Neural cell (in vitro differentiated cells): ENCODE measurements around the gene HIGD2B. TPM values are rescaled to one million over a fixed set of nuclear protein-coding genes. Genes with fewer than 3 reads are reported as not detected.
"Not testable (repeated sequence)": the region's sequence is repeated elsewhere in the genome, so short reads cannot be mapped to it uniquely, and the experiment has no call there.

Experiments
- H2AFZ ChIP-seq: fragments of 200-600, 300-800 bp; sonication (generic), shearing (Covaris generic); 2 replicates; pipeline ENCODE4 v1.6.0; 2014; ENCODE audit warnings: low read depth, mild to moderate bottlenecking, antibody characterized with exemption, low read length, moderate library complexity
- H3F3A ChIP-seq: fragments of 200-600 bp; shearing (Covaris generic); 2 replicates; pipeline ENCODE4 v1.6.1; 2016; ENCODE audit warnings: mild to moderate bottlenecking, moderate library complexity, mixed read lengths, antibody characterized with exemption, low read length; ENCODE audit not compliant: insufficient read depth, poor library complexity, severe bottlenecking
- H3K27ac ChIP-seq: fragments of 200-600, 300-800 bp; sonication (generic), shearing (Covaris generic); 2 replicates; pipeline ENCODE4 v1.5.1; 2014; ENCODE audit warnings: mild to moderate bottlenecking, low read length, moderate library complexity
- H3K27me3 ChIP-seq: fragments of 300-800, 200-600 bp; sonication (generic), shearing (Covaris generic); 2 replicates; pipeline ENCODE4 v1.6.0; 2014; ENCODE audit warnings: mild to moderate bottlenecking, low read depth, low read length, moderate library complexity; ENCODE audit not compliant: insufficient read depth
- H3K36me3 ChIP-seq: fragments of 300-800, 200-600 bp; sonication (generic), shearing (Covaris generic); 2 replicates; pipeline ENCODE4 v1.5.1; 2014; ENCODE audit warnings: mild to moderate bottlenecking, antibody characterized with exemption, low read length, moderate library complexity; ENCODE audit not compliant: insufficient read depth
- H3K4me2 ChIP-seq: fragments of 300-800, 200-600 bp; sonication (generic), shearing (Covaris generic); 2 replicates; pipeline ENCODE4 v1.6.0; 2014; ENCODE audit warnings: mild to moderate bottlenecking, low read length
- H3K4me3 ChIP-seq: fragments of 300-800, 200-600 bp; sonication (generic), shearing (Covaris generic); 2 replicates; pipeline ENCODE4 v1.5.1; 2014; ENCODE audit warnings: mild to moderate bottlenecking, low read length, moderate library complexity
- H3K79me2 ChIP-seq: fragments of 200-600 bp; shearing (Covaris generic); replicated peaks from 2 replicates; pipeline ENCODE4 v1.6.0; 2014; ENCODE audit warnings: mild to moderate bottlenecking, low read length, moderate library complexity; ENCODE audit not compliant: insufficient read depth
- H3K9ac ChIP-seq: fragments of 300-800, 200-600 bp; sonication (generic), shearing (Covaris generic); 2 replicates; pipeline ENCODE4 v1.6.1; 2016; ENCODE audit warnings: mild to moderate bottlenecking, low read length, mixed read lengths
- H3K9me2 ChIP-seq: fragments of 200-600 bp; shearing (Covaris generic); 2 replicates; pipeline ENCODE4 v1.6.1; 2016; ENCODE audit warnings: mild to moderate bottlenecking, low read length, mixed read lengths; ENCODE audit not compliant: insufficient read depth
- H3K9me3 ChIP-seq: fragments of 200-600, 300-800 bp; sonication (generic), shearing (Covaris generic); 2 replicates; pipeline ENCODE4 v1.6.1; 2016; ENCODE audit warnings: mild to moderate bottlenecking, mixed run types, low read length, moderate library complexity, mixed read lengths
- H4K20me1 ChIP-seq: fragments of 200-600 bp; shearing (Covaris generic); 2 replicates; pipeline ENCODE4 v1.6.1; 2016; ENCODE audit warnings: mild to moderate bottlenecking, mixed run types; ENCODE audit not compliant: insufficient read depth
- CTCF ChIP-seq: fragments of 450-650 bp; IDR thresholded peaks from 2 replicates; pipeline ENCODE4 v1.5.1; 2014; ENCODE audit warnings: antibody characterized with exemption, mild to moderate bottlenecking, moderate library complexity; ENCODE audit not compliant: poor library complexity, severe bottlenecking
- EP300 ChIP-seq: fragments of 450-650 bp; conservative IDR thresholded peaks from 2 replicates; pipeline ENCODE4 v1.6.1; 2014; ENCODE audit warnings: antibody characterized with exemption, mild to moderate bottlenecking, moderate library complexity; ENCODE audit not compliant: poor library complexity, severe bottlenecking
- EZH2 ChIP-seq: fragments of 200-600, 300-800 bp; shearing (Covaris generic), sonication (generic); IDR thresholded peaks from 2 replicates; pipeline ENCODE4 v1.6.1; 2014; ENCODE audit warnings: antibody characterized with exemption, low read length, borderline replicate concordance, mild to moderate bottlenecking; ENCODE audit not compliant: insufficient read depth, poor library complexity, severe bottlenecking
- MXI1 ChIP-seq: fragments of 450-650 bp; conservative IDR thresholded peaks from 2 replicates; pipeline ENCODE4 v1.6.1; 2014; ENCODE audit warnings: antibody characterized with exemption, mild to moderate bottlenecking; ENCODE audit not compliant: poor library complexity, severe bottlenecking
- POLR2AphosphoS5 ChIP-seq: IDR thresholded peaks from 2 replicates; pipeline ENCODE4 v1.6.1; 2012
- RAD21 ChIP-seq: fragments of 450-650 bp; conservative IDR thresholded peaks from 2 replicates; pipeline ENCODE4 v1.6.1; 2014; ENCODE audit warnings: antibody characterized with exemption, mild to moderate bottlenecking, moderate library complexity
- REST ChIP-seq: IDR thresholded peaks from 2 replicates; pipeline ENCODE4 v1.6.1; 2012; ENCODE audit warnings: borderline replicate concordance
- SMC3 ChIP-seq: fragments of 450-650 bp; conservative IDR thresholded peaks from 2 replicates; pipeline ENCODE4 v1.6.1; 2014; ENCODE audit warnings: antibody characterized with exemption, mild to moderate bottlenecking, moderate library complexity; ENCODE audit not compliant: poor library complexity
- TAF1 ChIP-seq: IDR thresholded peaks from 2 replicates; pipeline ENCODE4 v1.6.1; 2012; ENCODE audit warnings: low read depth
- polyA plus RNA-seq: library from polyadenylated mRNA; depleted of rRNA; stranded (reverse); fragments of >200 nt; gene quantifications from 2 replicates; pipeline ENCODE4 v1.2.3, GENCODE V29; 2014

The HIGD2B gene
- polyA plus RNA-seq, 1 donor from 2014 or later: not detected

- Histone ChIP-seq H3K9me2 (no peaks in the 10 kb centered on the region), H3K4me3 (no peak overlapping the region), H2AFZ (no peak overlapping the region), H4K20me1 (no peaks in the 10 kb centered on the region), H3K27me3 (no peaks in the 10 kb centered on the region), H3K9ac (no peak overlapping the region), H3K4me2 (no peak overlapping the region), H3K36me3 (no peaks in the 10 kb centered on the region), H3K9me3 (no peaks in the 10 kb centered on the region), H3F3A (no peaks in the 10 kb centered on the region), H3K27ac (no peak overlapping the region), H3K79me2 (no peaks in the 10 kb centered on the region)
- TF ChIP-seq TAF1 (no peak), POLR2AphosphoS5 (no peak), CTCF (peak; percentile 82), EZH2 (no peak), SMC3 (peak; percentile 82), MXI1 (no peak), EP300 (no peak), RAD21 (peak; percentile 76), REST (no peak)
Measured at GRCh38 chr15:72722071-72722696, 36.2 kb upstream of the HIGD2B start.

- H3K79me2 ChIP-seq, H3K9ac ChIP-seq, H3K9me2 ChIP-seq, H3K27me3 ChIP-seq, H3K4me2 ChIP-seq, H3K4me3 ChIP-seq, H3K9me3 ChIP-seq, H4K20me1 ChIP-seq, H3F3A ChIP-seq, H3K36me3 ChIP-seq, H2AFZ ChIP-seq, H3K27ac ChIP-seq: not testable (repeated sequence)
Measured at GRCh38 chr15:72708551-72709303, 22.7 kb upstream of the HIGD2B start.
